ENCODE results near the gene ZNF662. TPM values are rescaled to one million over a fixed set of nuclear protein-coding genes. Genes with fewer than 3 reads are reported as not detected.

Gene ZNF662
- total RNA-seq, 1 experiment from 2014 or later, result not detected

- no TSS peak for BruUV-seq (replicated peaks)
- H3K9me3 ChIP-seq (ENCODE audit: control insufficient read depth in 1 of 2, insufficient read depth in 1 of 2, low read depth in 1 of 2, low read length in 2 of 2), result no peaks in the 10 kb centered on the region
- no peak overlapping the region for H3K4me2 ChIP-seq (ENCODE audit: low read length)
- ChIA-PET CTCF (interaction anchor here (0.9 kb wide), 1 partner anchor 539 kb away, joined by 3 read pairs; no protein-coding TSS in a partner anchor), POLR2A (no interaction called here), RAD21 (ENCODE audit: low non-redundant PET in 1 of 2, low total read pairs in 2 of 2, uncharacterized antibody in 2 of 2, unreplicated experiment in 2 of 2) (no interaction called here)
- no peaks in the 10 kb centered on the region for H3K36me3 ChIP-seq (ENCODE audit: control insufficient read depth in 1 of 2, insufficient read depth in 2 of 2, low read length in 2 of 2)
- no peak for ATAC-seq
- no peak overlapping the region for H3K27ac ChIP-seq (ENCODE audit: low read depth, low read length)
- H3K4me3 ChIP-seq (replicated peaks in 1 of 2; ENCODE audit: low read depth in 1 of 2, low read length in 2 of 2), result no peak overlapping the region
- TF ChIP-seq JUND (IDR thresholded peaks at IDR 0.05) (no peak), ZFX (IDR thresholded peaks at IDR 0.05) (no peak), EZH2phosphoT487 (IDR thresholded peaks at IDR 0.05; ENCODE audit: borderline replicate concordance) (no peak), ZNF274 (IDR thresholded peaks at IDR 0.05; ENCODE audit: low read depth, low read length) (no peak), YY1 (IDR thresholded peaks at IDR 0.05; ENCODE audit: extremely low read depth, insufficient replicate concordance, low read depth, low read length) (no peak), SRF (IDR thresholded peaks at IDR 0.05; ENCODE audit: low read depth) (no peak), TCF7L2 (IDR thresholded peaks at IDR 0.05; ENCODE audit: borderline replicate concordance, extremely low read depth, insufficient read depth, insufficient read length) (no peak), CEBPB (IDR thresholded peaks at IDR 0.05; ENCODE audit: low read depth) (no peak), CBX3 (IDR thresholded peaks at IDR 0.05; ENCODE audit: low read depth) (no peak), EZH2 (IDR thresholded peaks at IDR 0.05) (no peak), FOSL1 (IDR thresholded peaks at IDR 0.05; ENCODE audit: low read depth) (no peak), POLR2A (IDR thresholded peaks at IDR 0.05; ENCODE audit: borderline replicate concordance, extremely low read depth, insufficient read depth, insufficient read length) (no peak)
- H2AFZ ChIP-seq (ENCODE audit: low read depth, low read length, poor library complexity, severe bottlenecking), result no peak overlapping the region
- H3K27me3 ChIP-seq (ENCODE audit: insufficient read depth, low read length), result peaks cover 14% of the 10 kb centered on the region; the same call in 1 of the 2 replicates
- H3K9me2 ChIP-seq (ENCODE audit: insufficient read depth), result no peaks in the 10 kb centered on the region
- H3K9ac ChIP-seq (ENCODE audit: low read length), result no peak overlapping the region
- no peak for DNase-seq (ENCODE audit: low read depth, low spot score)
- H3K4me1 ChIP-seq (ENCODE audit: control insufficient read depth in 1 of 2, insufficient read depth in 2 of 2, low read length in 2 of 2), result no peaks in the 10 kb centered on the region
- no peaks in the 10 kb centered on the region for H4K20me1 ChIP-seq (ENCODE audit: insufficient read depth)
- no peaks in the 10 kb centered on the region for H3K79me2 ChIP-seq (ENCODE audit: insufficient read depth, low read length)
- intact Hi-C loops (cut with micrococcal nuclease), result loop anchor here (5.0 to 10.0 kb wide), 3 partner anchors 108 to 1231 kb away; no protein-coding TSS in a partner anchor
Observed at GRCh38 chr3:42964266-42964665, 58.3 kb downstream of the ZNF662 start.

Other genes starting within 250 kb of the ZNF662 start
- not detected for gene KLHL40, start 220.6 kb upstream of the ZNF662 start, total RNA-seq (2021; ENCODE audit: unreplicated experiment)
- 0.52 TPM for gene HHATL, start 203.3 kb upstream of the ZNF662 start, total RNA-seq (2021; ENCODE audit: unreplicated experiment)
- gene CCDC13, start 132.9 kb upstream of the ZNF662 start, total RNA-seq (2021; ENCODE audit: unreplicated experiment), result 2.3 TPM
- 71.2 TPM for gene HIGD1A, start 101.7 kb upstream of the ZNF662 start, total RNA-seq (2021; ENCODE audit: unreplicated experiment)
- 0.76 TPM for gene ACKR2, start 96.7 kb upstream of the ZNF662 start, total RNA-seq (2021; ENCODE audit: unreplicated experiment)
- 0.12 TPM for gene CYP8B1, start 30.3 kb upstream of the ZNF662 start, total RNA-seq (2021; ENCODE audit: unreplicated experiment)
- 1.0 TPM for gene GASK1A, start 73.2 kb downstream of the ZNF662 start, total RNA-seq (2021; ENCODE audit: unreplicated experiment)
- 21.6 TPM for gene POMGNT2, start 199.9 kb downstream of the ZNF662 start, total RNA-seq (2021; ENCODE audit: unreplicated experiment)